ENCODE measurements around the gene UGT1A4.

Gene UGT1A4

GRCh38 chr2:233811087-233811486 is 92.6 kb downstream of the UGT1A4 start:
- no peak for DNase-seq (ENCODE audit: low read depth, low spot score)

- DNase-seq (ENCODE audit: low read depth, low spot score): no peak
These were observed 93.2 kb downstream of the UGT1A4 start for GRCh38 chr2:233811732-233812131.

- no peak for DNase-seq (ENCODE audit: low read depth, low spot score)
These were observed 94.9 kb downstream of the UGT1A4 start for GRCh38 chr2:233813236-233814055.

GRCh38 chr2:233814056-233814835 is 95.7 kb downstream of the UGT1A4 start:
- no peak for DNase-seq (ENCODE audit: low read depth, low spot score)

GRCh38 chr2:233815861-233816260 is 97.3 kb downstream of the UGT1A4 start:
- DNase-seq (ENCODE audit: low read depth, low spot score): no peak

- DNase-seq (ENCODE audit: low read depth, low spot score): no peak
These were observed 97.8 kb downstream of the UGT1A4 start for GRCh38 chr2:233816334-233816733.

- no peak for DNase-seq (ENCODE audit: low read depth, low spot score)
These were observed 98.2 kb downstream of the UGT1A4 start for GRCh38 chr2:233816771-233817170.

- no peak for DNase-seq (ENCODE audit: low read depth, low spot score)
These were observed 98.9 kb downstream of the UGT1A4 start for GRCh38 chr2:233817361-233817911.

GRCh38 chr2:233817995-233818638 is 99.6 kb downstream of the UGT1A4 start:
- no peak for DNase-seq (ENCODE audit: low read depth, low spot score)

GRCh38 chr2:233818639-233819621 is 100.4 kb downstream of the UGT1A4 start:
- DNase-seq (ENCODE audit: low read depth, low spot score): no peak

GRCh38 chr2:233819884-233820773 is 101.6 kb downstream of the UGT1A4 start:
- no peak for DNase-seq (ENCODE audit: low read depth, low spot score)

- DNase-seq (ENCODE audit: low read depth, low spot score): no peak
These were observed 102.2 kb downstream of the UGT1A4 start for GRCh38 chr2:233820774-233821105.

- no peak for DNase-seq (ENCODE audit: low read depth, low spot score)
These were observed 102.7 kb downstream of the UGT1A4 start for GRCh38 chr2:233821196-233821595.

GRCh38 chr2:233821709-233822100 is 103.2 kb downstream of the UGT1A4 start:
- DNase-seq (ENCODE audit: low read depth, low spot score): no peak

GRCh38 chr2:233822101-233822771 is 103.7 kb downstream of the UGT1A4 start:
- DNase-seq (ENCODE audit: low read depth, low spot score): no peak

Measured in activated CD4-positive, CD25-positive, alpha-beta regulatory T cell treated with anti-CD3 and anti-CD28 coated beads, Interleukin-2, amount 50 U/mL, for 16 hours (primary cell).